ENCODE results near the gene DNAH14. TPM values are rescaled to one million over a fixed set of nuclear protein-coding genes. Genes with fewer than 3 reads are reported as not detected.

Gene DNAH14
- total and polyA plus RNA-seq, 10 of the 15 experiments (the other 5 are each of a cell fraction or from before 2014, with no cell fraction given): 2.0 to 7.9 (median 4.8) TPM

- ChIA-PET RAD21 (ENCODE audit: unreplicated experiment) (interaction anchor here (2.1 kb wide), 1 partner anchor 19 kb away, joined by 10 read pairs; no protein-coding TSS in a partner anchor), CTCF (interaction anchor here (0.8 to 1.6 kb wide), 2 partner anchors 8 to 52 kb away, joined by 3 read pairs; no protein-coding TSS in a partner anchor), SMC1A (ENCODE audit: uncharacterized antibody, unreplicated experiment) (interaction anchor here (1.4 to 2.8 kb wide), 3 partner anchors 18 to 391 kb away, joined by 4 to 11 read pairs (median 7); no protein-coding TSS in a partner anchor), POLR2A (no interaction called here)
- BruUV-seq (replicated peaks): no TSS peak
- no peaks in the 10 kb centered on the region for H3K79me2 ChIP-seq (ENCODE audit: control insufficient read depth, insufficient read depth, low read length)
- H3K27me3 ChIP-seq (replicated peaks in 1 of 2; ENCODE audit: control insufficient read depth in 2 of 2, insufficient read depth in 2 of 2, low read length in 1 of 2): no peaks in the 10 kb centered on the region; a peak in 1 of 4 replicates
- H3K9ac ChIP-seq (ENCODE audit: control insufficient read depth, insufficient read depth, low read length): no peak overlapping the region
- no peaks in the 10 kb centered on the region for H3K4me1 ChIP-seq (ENCODE audit: control insufficient read depth, insufficient read depth, low read length)
- no peak overlapping the region for H3K27ac ChIP-seq (ENCODE audit: control insufficient read depth, insufficient read depth)
- no peak overlapping the region for H3K4me3 ChIP-seq
- ATAC-seq: peak; percentile 26; the same call in 1 of the 3 replicates
- FAIRE-seq: no peak
- no peaks in the 10 kb centered on the region for H3K9me3 ChIP-seq (replicated peaks; ENCODE audit: control insufficient read depth, insufficient read depth, low read length)
- no peak for DNase-seq (ENCODE audit: low read depth, low spot score)
- no peaks in the 10 kb centered on the region for H3K36me3 ChIP-seq (ENCODE audit: control insufficient read depth in 2 of 2, insufficient read depth in 2 of 2, low read length in 1 of 2)
- in situ Hi-C loops (cut with MboI): no loop called here
- 27% methylated on average over 2 of the region's 2 CpGs for WGBS (ENCODE audit: insufficient coverage, insufficient replicate concordance, low lambda C conversion rate, missing lambda C conversion rate)
- no peak overlapping the region for H2AFZ ChIP-seq (ENCODE audit: control insufficient read depth, low read depth, low read length)
- H3K4me2 ChIP-seq (ENCODE audit: control insufficient read depth, insufficient read depth): no peak overlapping the region
- intact Hi-C loops (cut with micrococcal nuclease; ENCODE audit: unreplicated experiment): no loop called here
- H4K20me1 ChIP-seq (ENCODE audit: control insufficient read depth, insufficient read depth): no peaks in the 10 kb centered on the region
- TF ChIP-seq HDAC6 (IDR thresholded peaks at IDR 0.05; ENCODE audit: unreplicated experiment): no peak
- TF ChIP-seq TARDBP (IDR thresholded peaks at IDR 0.05; ENCODE audit: borderline replicate concordance): no peak
- no peak for TF ChIP-seq SMARCA5 (IDR thresholded peaks at IDR 0.05)
- TF ChIP-seq CBFB (IDR thresholded peaks at IDR 0.05; ENCODE audit: low read depth): no peak
- no peak for TF ChIP-seq MEF2B (IDR thresholded peaks at IDR 0.05; ENCODE audit: partially characterized antibody, poor library complexity, severe bottlenecking)
- no peak for TF ChIP-seq RAD21 (IDR thresholded peaks at IDR 0.05; ENCODE audit: insufficient read depth, low read depth, low read length)
- no peak for TF ChIP-seq GABPA (IDR thresholded peaks at IDR 0.05; ENCODE audit: low read depth)
- TF ChIP-seq PRDM15 (CRISPR knock-in tag; IDR thresholded peaks at IDR 0.05): no peak
- TF ChIP-seq BACH1 (IDR thresholded peaks at IDR 0.05; ENCODE audit: borderline replicate concordance): no peak
- no peak for TF ChIP-seq ATF7 (IDR thresholded peaks at IDR 0.05; ENCODE audit: low read depth)
- TF ChIP-seq ZBTB11 (CRISPR knock-in tag; IDR thresholded peaks at IDR 0.05): no peak
- no peak for TF ChIP-seq PKNOX1 (IDR thresholded peaks at IDR 0.05)
- no peak for TF ChIP-seq PAX5 (IDR thresholded peaks at IDR 0.05; ENCODE audit: borderline replicate concordance, low read depth, low read length)
- no peak for TF ChIP-seq SUZ12 (IDR thresholded peaks at IDR 0.05; ENCODE audit: unreplicated experiment)
- TF ChIP-seq NBN (IDR thresholded peaks at IDR 0.05): no peak
- no peak for TF ChIP-seq MLLT1 (IDR thresholded peaks at IDR 0.05)
Measured at GRCh38 chr1:224903955-224904354, 25.5 kb upstream of the DNAH14 start.

All from GM12878 (cell line).